HK-2 (cell line): ENCODE measurements around the gene CFAP20DC.
"Not testable (repeated sequence)": the region's sequence is repeated elsewhere in the genome, so short reads cannot be mapped to it uniquely, and the experiment has no call there.

ENCODE experiments used
- DNase-seq: peaks from one replicate; pipeline ENCODE4 v3.0.0-alpha.2; 2018; ENCODE audit not compliant: unreplicated experiment

CFAP20DC gene

DNA sequence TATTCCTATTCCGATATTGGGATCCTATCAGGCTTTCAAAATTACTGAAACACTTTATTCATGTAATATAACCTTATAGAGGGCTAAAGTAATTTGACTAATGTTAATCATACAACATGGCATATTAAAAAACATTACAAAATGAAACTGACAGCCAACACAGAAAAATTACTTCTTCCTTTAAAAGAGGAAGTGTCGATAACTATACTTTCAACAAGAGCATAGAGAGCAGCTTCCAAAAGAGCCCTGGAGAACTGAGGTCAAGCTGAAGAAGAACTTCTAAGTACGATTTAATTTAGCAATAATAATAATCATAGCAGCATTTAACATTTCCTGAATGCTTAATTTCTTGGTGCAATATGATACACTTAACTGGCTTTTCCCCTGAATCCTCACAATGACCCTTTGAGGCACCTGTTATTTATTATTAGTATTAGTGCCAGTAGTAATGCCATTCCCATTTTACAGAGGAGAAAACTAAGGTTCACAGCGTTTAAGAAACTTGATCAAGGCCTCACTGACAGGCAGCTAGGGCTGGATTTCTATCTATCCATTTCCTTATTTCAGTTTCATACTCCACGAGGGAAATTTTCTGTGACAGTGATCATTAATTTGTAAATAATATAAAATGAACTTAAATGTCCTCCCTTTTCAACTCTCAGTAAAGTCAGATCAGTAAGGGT, 181.6 kb downstream of the CFAP20DC start:
- DNase-seq, result no peak

DNA sequence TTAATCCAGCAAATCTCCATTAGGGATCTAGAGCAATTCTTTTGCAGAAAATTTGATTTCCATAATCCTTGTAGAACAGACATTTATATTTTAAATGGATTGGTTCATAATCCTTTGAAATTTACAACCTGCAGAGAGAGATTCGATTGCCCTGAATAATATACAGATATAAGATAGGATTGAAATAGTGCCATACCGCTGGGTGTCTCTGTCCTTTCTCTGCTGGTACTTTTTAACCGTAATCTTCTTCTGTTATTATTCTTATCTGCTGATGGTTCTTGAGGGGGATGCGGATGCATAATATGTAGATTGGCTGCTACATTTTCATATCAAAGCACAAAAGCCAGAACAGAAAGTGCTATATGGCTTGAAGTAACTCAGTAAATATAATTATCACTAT, 182.2 kb downstream of the CFAP20DC start:
- no peak for DNase-seq

DNA sequence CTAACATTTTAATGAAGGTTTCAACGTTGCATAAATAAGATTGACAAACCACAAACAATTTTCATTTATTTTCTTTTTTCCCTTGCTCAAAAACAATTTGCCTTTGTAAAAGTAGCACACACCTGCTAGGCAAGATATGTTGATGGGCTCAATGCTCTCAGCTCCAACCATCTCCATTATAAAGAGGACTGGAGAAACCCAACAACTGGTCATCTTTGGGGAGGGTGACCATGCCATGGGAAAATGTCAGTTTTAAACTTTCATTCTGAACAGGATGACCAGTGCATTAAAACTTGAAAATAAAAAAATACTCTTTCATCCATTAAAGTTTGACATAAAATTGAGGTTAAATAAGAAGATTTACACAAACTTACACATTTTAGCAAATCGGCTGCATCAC, 183.7 kb downstream of the CFAP20DC start:
- DNase-seq, result no peak

DNA sequence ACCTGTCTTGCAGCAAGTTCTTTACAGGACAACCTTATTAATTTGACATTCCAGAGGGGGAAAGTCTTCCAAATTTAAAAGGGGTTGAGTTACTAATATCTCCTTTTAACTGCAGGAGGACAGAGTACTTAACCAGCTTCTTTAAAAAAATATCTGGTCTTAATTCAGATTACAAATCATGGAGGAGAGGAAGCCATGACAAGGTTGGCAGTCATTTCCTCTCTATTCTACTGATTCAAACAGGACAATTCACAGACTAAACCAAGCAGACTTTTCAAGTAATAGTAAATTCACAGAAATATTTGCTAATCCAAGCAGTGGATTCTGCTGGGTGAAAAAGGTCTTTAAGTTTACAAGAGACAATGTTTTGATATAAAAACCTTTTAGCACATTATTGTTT, 185.3 kb downstream of the CFAP20DC start:
- DNase-seq, result no peak

DNA sequence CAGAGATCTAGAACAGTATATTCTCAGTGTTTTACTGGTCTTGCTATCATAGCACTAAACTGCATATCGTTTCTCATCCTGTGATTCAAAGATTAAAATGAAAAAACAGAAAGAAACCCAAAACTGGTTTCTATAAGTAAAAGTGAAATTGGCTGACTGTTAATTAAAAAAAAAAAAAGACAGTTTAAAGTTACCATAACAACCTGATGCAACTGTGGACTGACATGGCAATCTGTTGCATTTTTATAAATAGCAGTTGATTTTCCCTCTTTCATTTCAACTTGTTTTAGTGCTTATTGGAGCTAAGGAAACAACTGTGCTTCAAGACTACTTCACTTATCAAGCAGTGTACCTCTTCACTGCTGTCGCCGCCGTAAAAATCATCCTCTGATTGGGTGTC, 186.6 kb downstream of the CFAP20DC start:
- DNase-seq, result no peak

DNA sequence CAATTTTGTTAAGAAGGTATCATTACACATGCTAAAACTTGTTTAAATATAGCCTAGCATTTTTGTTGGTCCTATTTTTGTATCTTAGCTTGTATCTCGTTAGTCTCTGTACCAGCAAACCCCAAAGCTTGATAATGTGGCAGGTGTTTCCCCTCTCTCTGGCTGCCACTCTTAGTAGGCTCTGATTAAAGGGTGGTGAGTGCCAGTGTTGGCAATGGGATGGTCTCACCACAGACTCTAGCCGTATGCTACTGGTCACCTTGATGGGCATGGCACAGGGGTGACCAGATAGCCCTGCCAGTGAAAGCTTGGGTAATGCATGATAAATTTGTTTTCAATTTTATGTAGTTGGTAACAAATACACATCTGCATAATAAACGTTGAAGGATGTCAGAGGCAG, 188.3 kb downstream of the CFAP20DC start:
- no peak for DNase-seq

DNA sequence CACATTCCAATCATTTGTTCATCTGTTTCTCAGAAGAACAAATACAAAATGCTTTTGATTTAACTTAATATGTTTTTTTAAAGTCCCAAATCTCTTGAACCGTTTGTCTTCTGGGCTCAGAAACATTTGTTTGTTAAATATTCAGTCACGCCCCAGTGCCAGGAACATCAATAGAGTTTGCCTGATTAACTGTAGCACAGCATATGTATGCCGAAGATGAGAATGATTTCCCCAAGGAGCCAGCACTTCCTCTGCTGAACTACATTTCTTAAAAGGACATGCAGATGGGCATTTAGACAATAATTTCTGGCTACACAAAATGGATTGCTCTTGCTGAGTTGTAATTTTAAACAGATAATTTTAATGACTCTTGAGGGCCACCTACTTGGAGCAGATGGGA, 191.7 kb downstream of the CFAP20DC start:
- DNase-seq, result no peak

DNA sequence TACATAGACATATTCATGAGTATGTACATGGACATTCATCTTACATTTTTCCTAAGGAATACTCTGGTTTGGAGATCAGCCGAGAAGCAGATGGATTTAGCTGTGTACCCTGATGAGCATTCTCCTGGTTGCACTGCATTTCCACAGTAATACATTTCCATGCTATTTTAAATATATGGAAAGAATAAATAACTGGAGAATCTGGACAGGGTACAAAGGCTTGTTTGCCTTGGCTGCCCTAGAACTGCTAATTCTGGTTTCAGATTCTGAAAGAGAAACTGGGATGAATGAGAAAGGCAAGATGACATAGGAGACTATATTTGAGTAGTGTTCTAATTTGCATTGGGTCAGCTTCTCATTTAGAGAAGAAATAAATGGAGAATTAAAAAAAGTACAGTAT, 192.4 kb downstream of the CFAP20DC start:
- no peak for DNase-seq

DNA sequence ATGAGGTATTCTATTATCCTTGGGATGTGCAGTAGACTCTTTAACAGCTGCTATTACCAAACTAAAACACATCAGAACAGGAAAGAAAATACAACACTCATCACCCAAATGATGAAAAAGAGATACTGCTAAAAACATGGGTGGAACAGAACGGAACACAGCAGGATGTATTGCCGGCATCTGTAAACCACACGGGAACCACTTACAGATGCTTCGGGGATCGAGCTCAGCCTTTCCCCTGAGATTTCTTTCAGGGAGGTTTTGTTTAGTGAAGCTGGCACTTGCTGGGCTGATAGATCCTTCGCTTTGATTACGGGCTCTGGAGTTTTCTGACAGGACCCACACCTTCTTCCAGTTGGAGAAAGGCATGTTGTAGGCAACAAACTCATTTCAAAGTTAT, 201.0 kb downstream of the CFAP20DC start:
- no peak for DNase-seq

DNA sequence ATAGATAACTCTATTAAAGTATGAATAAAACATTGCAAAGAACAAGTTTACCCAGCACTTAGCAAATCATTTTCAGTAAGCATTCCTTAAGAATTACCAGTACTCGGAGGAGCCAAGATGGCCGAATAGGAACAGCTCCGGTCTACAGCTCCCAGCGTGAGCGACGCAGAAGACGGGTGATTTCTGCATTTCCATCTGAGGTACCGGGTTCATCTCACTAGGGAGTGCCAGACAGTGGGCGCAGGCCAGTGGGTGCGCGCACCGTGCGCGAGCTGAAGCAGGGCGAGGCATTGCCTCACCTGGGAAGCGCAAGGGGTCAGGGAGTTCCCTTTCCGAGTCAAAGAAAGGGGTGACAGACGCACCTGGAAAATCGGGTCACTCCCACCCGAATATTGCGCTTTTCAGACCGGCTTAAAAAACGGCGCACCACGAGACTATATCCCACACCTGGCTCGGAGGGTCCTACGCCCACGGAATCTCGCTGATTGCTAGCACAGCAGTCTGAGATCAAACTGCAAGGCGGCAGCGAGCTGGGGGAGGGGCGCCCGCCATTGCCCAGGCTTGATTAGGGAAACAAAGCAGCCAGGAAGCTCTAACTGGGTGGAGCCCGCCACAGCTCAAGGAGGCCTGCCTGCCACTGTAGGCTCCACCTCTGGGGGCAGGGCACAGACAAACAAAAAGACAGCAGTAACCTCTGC, 207.6 kb downstream of the CFAP20DC start:
- DNase-seq, result not testable (repeated sequence)

DNA sequence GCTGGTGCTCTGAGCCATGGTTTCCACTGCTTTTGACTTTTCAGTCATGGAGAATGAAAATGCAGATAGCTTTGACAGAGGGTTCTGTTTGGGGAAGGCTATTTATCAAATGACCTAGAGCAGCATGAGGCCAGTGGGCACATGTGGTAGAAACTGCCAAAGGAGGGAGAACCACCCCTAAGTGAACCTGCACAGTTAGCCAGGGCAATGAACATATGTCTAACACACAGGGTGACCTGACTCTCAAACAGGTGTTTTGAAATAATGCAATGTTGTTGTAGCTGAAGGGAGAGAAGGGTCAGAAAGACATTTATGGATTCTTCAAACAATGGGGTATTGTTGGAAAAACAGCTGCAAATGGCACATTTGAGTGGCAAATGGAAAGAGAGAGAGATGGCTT, 208.9 kb downstream of the CFAP20DC start:
- DNase-seq, result no peak

DNA sequence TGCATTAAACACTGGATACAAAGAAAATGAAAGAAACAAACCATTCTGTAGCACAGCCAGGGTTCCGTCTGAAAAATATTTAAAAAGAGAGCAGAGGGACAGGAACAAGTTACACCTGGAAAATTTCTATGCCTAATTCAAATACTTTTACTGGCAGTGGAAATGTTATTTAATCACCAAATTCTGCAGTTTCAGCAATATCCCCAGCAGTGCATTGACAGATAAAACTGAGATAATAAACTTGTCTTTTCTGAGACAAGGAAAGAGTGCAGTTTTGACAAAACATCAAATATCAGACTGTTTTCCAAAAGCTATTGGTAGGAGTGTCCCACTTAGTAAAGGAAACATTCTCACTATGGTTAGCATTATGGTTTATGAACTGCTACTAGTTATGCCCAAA, 209.9 kb downstream of the CFAP20DC start:
- DNase-seq, result no peak

DNA sequence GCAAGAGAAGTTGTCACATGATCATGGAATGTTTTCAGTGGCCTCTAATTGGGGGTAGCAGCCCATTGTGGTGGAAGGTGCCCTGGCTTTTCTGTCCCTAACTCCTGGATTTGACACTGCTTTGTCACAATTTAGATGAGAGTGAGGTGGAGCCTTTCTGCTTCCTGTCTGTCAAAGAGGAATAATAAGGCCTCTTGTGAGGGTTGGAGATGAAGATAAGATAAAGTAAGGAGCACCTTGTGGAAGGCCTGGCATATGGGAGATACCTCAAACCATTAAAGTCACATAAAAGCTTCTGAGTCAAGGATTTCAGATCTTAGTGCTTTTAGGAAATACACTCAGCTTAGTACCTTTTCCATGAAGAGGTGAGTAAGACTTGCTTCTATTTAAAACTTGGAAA, 210.6 kb downstream of the CFAP20DC start:
- no peak for DNase-seq

DNA sequence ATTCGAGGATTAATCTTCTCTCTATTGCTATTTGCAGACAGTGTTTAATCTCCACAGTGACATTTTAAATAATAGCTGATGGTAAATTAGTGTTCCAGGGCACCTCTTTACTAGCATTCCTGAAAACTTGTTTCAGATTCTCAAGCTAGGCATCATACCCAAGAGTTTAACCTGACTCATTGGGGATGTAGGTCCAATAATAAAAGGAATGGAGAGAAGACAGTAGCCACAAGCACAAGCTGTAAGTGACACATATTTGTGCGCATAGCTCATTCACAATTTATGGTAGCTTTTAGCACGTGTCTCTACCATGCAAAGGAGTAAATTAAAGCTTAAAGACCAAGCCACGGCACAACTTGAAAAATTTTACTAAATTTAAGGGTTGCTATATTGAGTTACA, 212.0 kb downstream of the CFAP20DC start:
- DNase-seq, result no peak

DNA sequence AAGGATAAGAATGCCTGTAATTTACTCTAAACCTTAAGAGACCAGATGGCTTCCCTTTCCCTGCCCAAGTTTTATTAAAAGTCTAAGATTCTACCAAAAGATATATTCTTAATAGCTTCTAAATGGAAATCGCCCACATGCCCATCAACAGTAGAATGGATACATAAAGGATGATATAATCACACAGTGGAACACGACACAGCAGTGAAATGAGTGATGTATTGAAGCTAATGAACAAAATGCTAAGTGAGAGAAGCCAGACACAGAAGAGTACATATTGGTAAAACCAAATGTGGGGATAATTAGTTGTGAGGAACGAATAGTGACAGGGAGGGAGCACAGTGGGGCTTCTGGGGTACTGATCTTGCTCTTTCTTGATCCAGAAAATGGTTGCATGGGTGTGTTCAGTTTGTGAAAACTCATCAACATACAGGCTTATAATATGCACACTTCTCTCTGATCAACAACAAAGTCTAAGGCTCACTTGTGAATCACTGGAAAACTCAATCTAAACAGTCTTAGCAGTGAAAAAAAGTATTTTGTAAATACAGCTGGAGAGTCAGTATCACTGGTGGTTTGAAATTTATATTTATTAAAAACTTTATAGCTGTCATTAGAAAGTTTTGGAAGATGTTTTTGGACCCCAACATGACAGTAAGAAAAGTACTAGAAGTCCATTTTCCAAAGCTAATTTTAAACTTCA, 212.5 kb downstream of the CFAP20DC start:
- no peak for DNase-seq

DNA sequence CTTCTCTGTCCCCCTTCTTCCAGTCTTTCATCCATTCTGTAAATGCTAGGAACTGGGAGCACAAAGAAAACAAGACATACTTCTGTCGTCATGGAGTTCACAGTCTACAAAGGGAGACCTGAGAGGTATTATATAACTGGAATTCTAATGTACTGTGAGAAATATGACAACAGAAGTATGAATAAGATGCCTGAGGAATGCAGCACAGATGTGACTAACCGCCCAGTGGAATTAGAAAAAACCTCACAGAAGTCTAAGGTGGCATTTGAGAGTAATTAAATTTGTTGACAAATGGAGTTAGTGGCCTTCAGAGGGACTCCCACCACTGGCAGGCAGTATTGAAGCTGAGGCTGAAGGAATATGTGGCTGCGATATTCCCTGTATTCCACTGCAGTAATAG, 214.7 kb downstream of the CFAP20DC start:
- DNase-seq, result no peak

DNA sequence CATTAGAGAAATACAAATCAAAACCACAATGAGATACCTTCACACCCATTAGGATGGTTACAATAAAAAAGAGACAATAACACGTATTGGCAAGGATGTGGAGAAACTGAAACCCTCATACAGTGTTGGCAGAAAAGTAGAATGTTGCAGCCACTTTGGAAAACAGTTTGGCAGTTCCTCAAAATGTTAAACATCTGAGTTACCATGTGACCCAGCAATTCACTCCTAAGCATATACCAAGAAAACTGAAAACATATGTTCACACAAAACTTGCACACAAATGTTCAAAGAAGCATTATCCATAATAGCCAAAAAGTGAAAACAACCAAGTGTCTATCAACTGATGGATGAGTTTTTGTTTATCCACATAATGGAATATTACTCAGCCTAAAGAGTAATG, 216.3 kb downstream of the CFAP20DC start:
- DNase-seq, result no peak

DNA sequence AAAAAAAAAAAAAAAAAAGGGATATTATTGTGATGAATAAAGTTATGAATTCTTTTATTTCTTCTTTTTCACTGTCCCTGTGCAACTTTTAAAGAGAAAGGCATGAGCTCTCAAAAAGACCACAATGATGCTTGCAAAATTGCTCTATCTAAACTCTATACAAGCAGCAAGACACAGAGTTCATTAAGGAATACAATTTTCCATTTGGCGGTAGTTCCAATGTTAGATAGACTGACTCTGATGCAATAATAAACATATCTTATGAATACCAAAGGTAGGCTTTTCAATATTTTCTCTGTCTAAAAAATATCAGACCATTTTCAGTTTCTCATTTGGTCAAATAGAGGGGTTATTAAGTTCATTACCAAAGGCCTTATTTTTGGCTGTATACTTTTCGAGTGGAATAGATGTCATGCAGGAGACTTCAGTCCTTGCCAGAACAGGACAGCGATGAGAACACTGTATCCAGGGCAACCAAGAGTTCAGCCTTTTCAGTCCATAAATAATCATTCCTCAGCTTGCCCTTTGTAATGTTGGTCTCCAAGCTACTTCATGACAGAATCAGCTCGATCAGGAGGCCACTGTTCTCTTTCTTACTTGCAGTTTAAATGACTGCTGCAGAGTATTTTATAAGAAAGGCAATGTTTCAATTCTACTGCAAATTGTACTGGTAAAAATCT, 220.4 kb downstream of the CFAP20DC start:
- no peak for DNase-seq

DNA sequence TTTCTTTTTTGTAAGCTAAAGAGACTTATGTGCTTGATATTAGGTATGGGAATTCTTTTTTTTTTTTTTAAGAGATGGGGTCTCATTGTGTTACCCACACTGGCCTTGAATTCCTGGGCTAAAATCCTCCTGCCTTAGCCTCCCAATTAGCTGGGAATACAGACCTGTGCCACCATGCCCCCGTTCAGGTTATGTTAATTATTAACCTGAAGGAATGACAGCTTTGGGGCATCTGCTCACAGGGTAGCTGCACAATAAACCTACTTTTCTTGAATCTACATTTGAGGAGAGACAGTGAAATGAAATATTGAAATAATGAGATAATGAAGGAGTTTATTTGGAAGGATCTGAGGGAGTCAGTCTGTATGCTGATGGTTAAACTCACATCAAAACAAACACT, 225.0 kb downstream of the CFAP20DC start:
- DNase-seq, result no peak

DNA sequence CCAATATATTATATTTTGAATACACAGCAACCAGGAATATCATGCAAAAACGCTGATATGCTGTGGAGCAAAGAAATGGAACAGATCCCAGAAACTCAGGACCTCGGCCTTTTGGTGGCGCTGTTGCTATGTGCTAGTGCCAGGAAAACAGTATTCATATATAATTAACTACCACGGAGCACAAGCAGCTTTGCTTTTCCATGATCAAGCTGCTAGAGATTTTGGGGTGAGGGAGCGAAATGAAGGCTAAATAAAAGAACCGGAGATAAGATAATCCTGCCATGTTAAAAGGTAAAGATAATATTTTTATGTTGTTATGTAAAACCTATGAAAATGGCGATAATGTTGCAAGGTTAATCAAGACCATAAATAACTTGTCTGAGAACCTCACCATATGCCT, 225.5 kb downstream of the CFAP20DC start:
- DNase-seq, result peak; percentile 52

DNA sequence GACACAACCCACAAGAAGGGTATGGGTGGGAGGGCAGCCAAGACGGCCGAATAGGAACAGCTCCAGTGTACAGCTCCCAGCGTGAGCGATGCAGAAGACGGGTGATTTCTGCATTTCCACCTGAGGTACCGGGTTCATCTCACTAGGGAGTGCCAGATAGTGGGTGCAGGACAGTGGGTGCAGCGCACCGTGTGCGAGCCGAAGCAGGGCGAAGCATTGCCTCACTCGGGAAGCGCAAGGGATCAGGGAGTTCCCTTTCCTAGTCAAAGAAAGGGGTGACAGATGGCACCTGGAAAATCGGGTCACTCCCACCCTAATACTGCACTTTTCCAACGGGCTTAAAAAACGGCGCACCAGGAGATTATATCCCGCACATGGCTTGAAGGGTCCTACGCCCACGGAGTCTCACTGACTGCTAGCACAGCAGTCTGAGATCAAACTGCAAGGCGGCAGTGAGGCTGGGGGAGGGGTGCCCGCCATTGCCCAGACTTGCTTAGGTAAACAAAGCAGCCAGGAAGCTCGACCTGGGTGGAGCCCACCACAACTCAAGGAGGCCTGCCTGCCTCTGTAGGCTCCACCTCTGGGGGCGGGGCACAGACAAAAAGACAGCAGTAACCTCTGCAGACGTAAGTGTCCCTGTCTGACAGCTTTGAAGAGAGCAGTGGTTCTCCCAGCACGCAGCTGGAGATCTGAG, 243.1 kb downstream of the CFAP20DC start:
- DNase-seq, result not testable (repeated sequence)

DNA sequence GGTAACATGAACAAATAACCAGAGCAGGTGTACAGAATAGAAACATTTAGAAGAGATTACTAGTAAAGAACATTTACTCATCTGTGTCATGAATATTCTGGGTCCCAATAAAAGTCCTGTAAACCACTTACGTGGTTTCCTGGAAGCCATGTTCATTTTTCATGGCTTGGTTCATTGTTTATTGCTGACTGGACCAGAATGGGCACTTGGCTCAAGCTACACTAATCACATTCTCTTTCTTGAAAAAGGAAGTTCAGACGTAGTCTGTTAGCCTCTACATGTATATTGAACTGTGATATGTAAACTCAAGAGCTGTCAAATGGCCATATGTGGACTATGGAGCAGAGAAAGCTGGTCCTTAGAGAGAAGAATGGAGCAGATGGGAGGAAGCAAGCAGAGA, 244.9 kb downstream of the CFAP20DC start:
- DNase-seq, result no peak
